GM23338 (cell line): ENCODE data around the gene NT5DC2. TPM values are rescaled to one million over a fixed set of nuclear protein-coding genes. Genes with fewer than 3 reads are reported as not detected.

ENCODE experiments used
- ATAC-seq: fragments of 200-7000 bp; cut with Tn5 transposase; 3 replicates; pipeline ENCODE4 v1.9.1; 2020
- DNase-seq: peaks from one replicate; pipeline ENCODE4 v3.0.0-alpha.2; 2015; ENCODE audit warnings: low spot score
- H2AFZ ChIP-seq: fragments of 200-600 bp; sonication (generic); 2 replicates; pipeline ENCODE4 v1.8.0; 2016; ENCODE audit warnings: antibody characterized with exemption, mild to moderate bottlenecking, moderate library complexity
- H3F3A ChIP-seq: fragments of 200-600 bp; sonication (generic); replicated peaks from 2 replicates; pipeline ENCODE4 v1.8.0; 2017; ENCODE audit warnings: antibody characterized with exemption, mixed run types, low read depth
- H3K27ac ChIP-seq: fragments of 200-600 bp; sonication (generic); 2 replicates; pipeline ENCODE4 v1.6.1; 2016; ENCODE audit warnings: low read depth
- H3K27me3 ChIP-seq: fragments of 200-600 bp; sonication (generic); 2 replicates; pipeline ENCODE4 v1.8.0; 2016; ENCODE audit warnings: mild to moderate bottlenecking, mixed run types, moderate library complexity; ENCODE audit not compliant: insufficient read depth
- H3K36me3 ChIP-seq: fragments of 200-600 bp; sonication (generic); 2 replicates; pipeline ENCODE4 v1.8.0; 2016; ENCODE audit warnings: mild to moderate bottlenecking; ENCODE audit not compliant: insufficient read depth
- H3K4me1 ChIP-seq: fragments of 200-600 bp; sonication (generic); 2 replicates; pipeline ENCODE4 v1.8.0; 2016; ENCODE audit warnings: mild to moderate bottlenecking, moderate library complexity; ENCODE audit not compliant: insufficient read depth
- H3K4me2 ChIP-seq: fragments of 200-600 bp; sonication (generic); 2 replicates; pipeline ENCODE4 v1.7.1; 2017; ENCODE audit warnings: mixed run types
- H3K4me3 ChIP-seq: fragments of 200-600 bp; sonication (generic); 2 replicates; pipeline ENCODE4 v1.6.1; 2016; ENCODE audit warnings: mixed run types
- H3K79me2 ChIP-seq: fragments of 200-600 bp; sonication (generic); replicated peaks from 2 replicates; pipeline ENCODE4 v1.8.0; 2017; ENCODE audit warnings: mild to moderate bottlenecking; ENCODE audit not compliant: insufficient read depth
- H3K9me2 ChIP-seq: fragments of 200-600 bp; sonication (generic); 2 replicates; pipeline ENCODE4 v1.8.0; 2017; ENCODE audit not compliant: insufficient read depth
- H4K20me1 ChIP-seq: fragments of 200-600 bp; sonication (generic); replicated peaks from 2 replicates; pipeline ENCODE4 v1.8.0; 2017; ENCODE audit warnings: mild to moderate bottlenecking; ENCODE audit not compliant: insufficient read depth
- H3K27ac Mint-ChIP-seq: 2 replicates; pipeline ENCODE4 v1.8.0; 2020; ENCODE audit warnings: inconsistent platforms, mild to moderate bottlenecking, moderate library complexity, mixed read lengths
- H3K27me3 Mint-ChIP-seq: 3 replicates; pipeline ENCODE4 v1.8.0; 2022; ENCODE audit warnings: low read depth, mild to moderate bottlenecking, moderate library complexity, mixed read lengths, inconsistent platforms; ENCODE audit not compliant: insufficient read depth, poor library complexity
- H3K36me3 Mint-ChIP-seq: 3 replicates; pipeline ENCODE4 v1.8.0; 2021; ENCODE audit warnings: low read depth, mild to moderate bottlenecking, inconsistent platforms, moderate library complexity, mixed read lengths
- H3K4me1 Mint-ChIP-seq: 3 replicates; pipeline ENCODE4 v1.8.0; 2020; ENCODE audit warnings: mild to moderate bottlenecking, inconsistent platforms, mixed read lengths
- H3K4me3 Mint-ChIP-seq: 3 replicates; pipeline ENCODE4 v1.8.0; 2021; ENCODE audit warnings: moderate library complexity, mild to moderate bottlenecking, inconsistent platforms, mixed read lengths
- H3K9me3 Mint-ChIP-seq: 3 replicates; pipeline ENCODE4 v1.8.0; 2020; ENCODE audit warnings: moderate library complexity, mild to moderate bottlenecking, inconsistent platforms, mixed read lengths
- CREB1 ChIP-seq: fragments of 250-450 bp; sonication (Bioruptor Pico); IDR thresholded peaks from 2 replicates; pipeline ENCODE4 v1.5.0; 2020; ENCODE audit warnings: low read depth, mild to moderate bottlenecking, moderate library complexity
- EZH2 ChIP-seq: fragments of 200-600 bp; sonication (generic); IDR thresholded peaks from one replicate; pipeline ENCODE4 v1.8.0; 2017; ENCODE audit warnings: antibody characterized with exemption, mild to moderate bottlenecking, low read depth; ENCODE audit not compliant: unreplicated experiment
- EZH2phosphoT487 ChIP-seq: fragments of 200-600 bp; sonication (generic); IDR thresholded peaks from one replicate; pipeline ENCODE4 v1.8.1; 2018; ENCODE audit warnings: antibody characterized with exemption; ENCODE audit not compliant: unreplicated experiment
- JUNB ChIP-seq: IDR thresholded peaks from one replicate; pipeline ENCODE4 v1.6.1; 2016; ENCODE audit warnings: antibody characterized with exemption; ENCODE audit not compliant: unreplicated experiment
- POLR2AphosphoS5 ChIP-seq: IDR thresholded peaks from 2 replicates; pipeline ENCODE4 v1.6.1; 2016; ENCODE audit warnings: antibody characterized with exemption, low read depth
- STAT1 ChIP-seq: IDR thresholded peaks from one replicate; pipeline ENCODE4 v1.6.1; 2016; ENCODE audit warnings: antibody characterized with exemption; ENCODE audit not compliant: unreplicated experiment
- ZNF114 ChIP-seq: fragments of 250-450 bp; sonication (Bioruptor Pico); IDR thresholded peaks from 2 replicates; pipeline ENCODE4 v1.5.0; 2020; ENCODE audit warnings: mild to moderate bottlenecking, moderate library complexity
- ZNF331 ChIP-seq: fragments of 250-450 bp; sonication (Bioruptor Pico); IDR thresholded peaks from 2 replicates; pipeline ENCODE4 v1.5.0; 2020; ENCODE audit warnings: low read depth, mild to moderate bottlenecking, moderate library complexity
- ZNF462 ChIP-seq: fragments of 250-450 bp; sonication (Bioruptor Pico); IDR thresholded peaks from 2 replicates; pipeline ENCODE4 v1.5.0; 2020; ENCODE audit warnings: mild to moderate bottlenecking, moderate library complexity
- polyA plus RNA-seq: library from polyadenylated mRNA; unstranded; fragments of >200 nt; fragmentation: Nextera tagmentation; extraction: Ambion mirVana; gene quantifications from 2 replicates; pipeline ENCODE4 v1.2.1, GENCODE V29; 2016
- total RNA-seq: library from RNA; depleted of rRNA; stranded (reverse); fragments of >200 nt; shearing (Covaris generic); gene quantifications from 2 replicates; pipeline ENCODE4 v1.2.3, GENCODE V29; 2014
- TF ChIP-seq, protein P1 (sequence below), 2 experiments: fragments of 200-600 bp in 1 of 2; sonication (generic) in 1 of 2; conservative IDR thresholded peaks; 2 replicates each; pipeline versions ENCODE4 v1.5.1 to v1.6.1; 2016 to 2017; ENCODE audit warnings: antibody characterized with exemption in 2 of 2, low read depth in 2 of 2, mild to moderate bottlenecking in 2 of 2, moderate library complexity in 1 of 2

NT5DC2 gene
- total and polyA plus RNA-seq, 2 experiments from 2014 or later = 269 to 324 TPM

- TF ChIP-seq ZNF462 = no peak
- no peak for TF ChIP-seq JUNB
- no peak for TF ChIP-seq EZH2
- no peak for TF ChIP-seq EZH2phosphoT487
- no peak for TF ChIP-seq ZNF331 (CRISPR knock-in tag)
- no peak for TF ChIP-seq CREB1 (CRISPR knock-in tag)
These were observed 17.0 kb downstream of the NT5DC2 start (continued) for GRCh38 chr3:52516509-52517195.

GRCh38 chr3:52515192-52515591 is 18.5 kb downstream of the NT5DC2 start:
- ATAC-seq (no peak), DNase-seq (no peak)
- Mint-ChIP-seq H3K4me3 (no peak overlapping the region), H3K36me3 (no peaks in the 10 kb centered on the region), H3K4me1 (peaks cover 5% of the 10 kb centered on the region; the same call in 2 of the 3 replicates), H3K27ac (no peak overlapping the region), H3K9me3 (no peaks in the 10 kb centered on the region; the same call in 2 of the 3 replicates), H3K27me3 (peaks cover 21% of the 10 kb centered on the region)
- H2AFZ ChIP-seq = no peak overlapping the region
- H3K9me2 ChIP-seq = no peaks in the 10 kb centered on the region
- no peak overlapping the region for H3K4me3 ChIP-seq
- no peak overlapping the region for H3K4me2 ChIP-seq
- H3F3A ChIP-seq = 0 out of 2 replicates have a peak, but pooled peaks cover 2% of the 10 kb centered on the region
- no peaks in the 10 kb centered on the region for H4K20me1 ChIP-seq
- no peaks in the 10 kb centered on the region for H3K4me1 ChIP-seq
- H3K79me2 ChIP-seq = no peaks in the 10 kb centered on the region
- H3K27me3 ChIP-seq = no peaks in the 10 kb centered on the region
- no peak overlapping the region for H3K27ac ChIP-seq
- H3K36me3 ChIP-seq = no peaks in the 10 kb centered on the region
- TF ChIP-seq ZNF114 (CRISPR knock-in tag) (no peak), ZNF331 (CRISPR knock-in tag) (no peak), POLR2AphosphoS5 (no peak), EZH2 (no peak), EZH2phosphoT487 (no peak), CREB1 (CRISPR knock-in tag) (no peak), STAT1 (no peak), JUNB (no peak)
- TF ChIP-seq, protein P1, sequence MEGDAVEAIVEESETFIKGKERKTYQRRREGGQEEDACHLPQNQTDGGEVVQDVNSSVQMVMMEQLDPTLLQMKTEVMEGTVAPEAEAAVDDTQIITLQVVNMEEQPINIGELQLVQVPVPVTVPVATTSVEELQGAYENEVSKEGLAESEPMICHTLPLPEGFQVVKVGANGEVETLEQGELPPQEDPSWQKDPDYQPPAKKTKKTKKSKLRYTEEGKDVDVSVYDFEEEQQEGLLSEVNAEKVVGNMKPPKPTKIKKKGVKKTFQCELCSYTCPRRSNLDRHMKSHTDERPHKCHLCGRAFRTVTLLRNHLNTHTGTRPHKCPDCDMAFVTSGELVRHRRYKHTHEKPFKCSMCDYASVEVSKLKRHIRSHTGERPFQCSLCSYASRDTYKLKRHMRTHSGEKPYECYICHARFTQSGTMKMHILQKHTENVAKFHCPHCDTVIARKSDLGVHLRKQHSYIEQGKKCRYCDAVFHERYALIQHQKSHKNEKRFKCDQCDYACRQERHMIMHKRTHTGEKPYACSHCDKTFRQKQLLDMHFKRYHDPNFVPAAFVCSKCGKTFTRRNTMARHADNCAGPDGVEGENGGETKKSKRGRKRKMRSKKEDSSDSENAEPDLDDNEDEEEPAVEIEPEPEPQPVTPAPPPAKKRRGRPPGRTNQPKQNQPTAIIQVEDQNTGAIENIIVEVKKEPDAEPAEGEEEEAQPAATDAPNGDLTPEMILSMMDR (conservative IDR thresholded peaks at IDR 0.05; ENCODE audit: low read depth in 2 of 2) = no peak
